ENCODE data around the gene CDH1.

CDH1 gene

DNA sequence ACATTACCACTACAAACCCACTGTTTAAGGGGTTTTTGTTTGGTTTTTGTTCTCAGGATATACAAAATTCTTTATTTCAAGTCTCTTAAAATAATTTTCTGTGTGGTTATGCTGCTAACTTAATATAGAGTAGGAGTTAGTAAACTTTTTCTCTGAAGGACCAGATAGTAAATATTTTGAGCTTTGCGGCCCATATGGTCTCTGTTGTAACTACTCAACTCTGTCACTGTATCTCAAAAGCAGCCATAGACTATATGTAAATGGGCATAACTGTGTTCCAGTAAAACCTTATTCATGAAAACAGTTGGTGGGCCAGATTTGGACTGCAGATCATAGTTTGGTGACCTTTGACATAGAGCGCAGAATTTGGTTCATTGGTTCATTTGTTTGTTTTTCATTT lies 113.4 kb downstream of the CDH1 start:
- TF ChIP-seq TAF1 (IDR thresholded peaks at IDR 0.05; ENCODE audit: low read depth, low read length) (no peak), POLR2A (IDR thresholded peaks at IDR 0.05; ENCODE audit: low read depth, low read length) (no peak), POLR2AphosphoS5 (IDR thresholded peaks at IDR 0.05; ENCODE audit: low read depth, low read length) (no peak), PAX5 (IDR thresholded peaks at IDR 0.05; ENCODE audit: insufficient read depth, low read length, severe bottlenecking) (no peak), SPI1 (IDR thresholded peaks at IDR 0.05; ENCODE audit: low read depth, low read length) (no peak)
- no peak for FAIRE-seq
- no peak for DNase-seq (ENCODE audit: insufficient read length, low spot score)

DNA sequence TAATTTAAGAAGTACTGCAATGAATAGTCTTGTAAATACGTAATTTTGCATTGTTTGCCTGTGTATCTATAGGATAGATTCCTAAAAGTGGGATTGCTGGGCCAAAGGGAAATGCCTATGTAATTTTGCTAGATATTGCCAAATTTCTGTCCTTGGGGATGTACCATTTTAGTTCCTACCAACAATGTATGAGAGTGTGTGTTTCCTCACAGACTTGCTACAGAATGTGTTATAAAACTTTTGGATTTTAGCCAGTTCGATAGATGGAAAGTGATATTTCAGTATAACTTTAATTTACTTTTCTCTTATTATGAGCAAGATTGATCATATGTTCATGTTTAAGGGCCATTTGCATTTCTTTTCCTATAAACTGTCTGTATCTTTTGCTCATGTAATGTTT lies 114.5 kb downstream of the CDH1 start:
- TF ChIP-seq POU2F2 (IDR thresholded peaks at IDR 0.05; ENCODE audit: low read depth, low read length) (no peak), TAF1 (IDR thresholded peaks at IDR 0.05; ENCODE audit: low read depth, low read length) (no peak), POLR2A (IDR thresholded peaks at IDR 0.05; ENCODE audit: low read depth, low read length) (no peak), PAX5 (IDR thresholded peaks at IDR 0.05; ENCODE audit: insufficient read depth, low read length, severe bottlenecking) (no peak), SPI1 (IDR thresholded peaks at IDR 0.05; ENCODE audit: low read depth, low read length) (no peak), POLR2AphosphoS5 (IDR thresholded peaks at IDR 0.05; ENCODE audit: low read depth, low read length) (no peak)
- FAIRE-seq, result no peak
- no peak for DNase-seq (ENCODE audit: insufficient read length, low spot score)

DNA sequence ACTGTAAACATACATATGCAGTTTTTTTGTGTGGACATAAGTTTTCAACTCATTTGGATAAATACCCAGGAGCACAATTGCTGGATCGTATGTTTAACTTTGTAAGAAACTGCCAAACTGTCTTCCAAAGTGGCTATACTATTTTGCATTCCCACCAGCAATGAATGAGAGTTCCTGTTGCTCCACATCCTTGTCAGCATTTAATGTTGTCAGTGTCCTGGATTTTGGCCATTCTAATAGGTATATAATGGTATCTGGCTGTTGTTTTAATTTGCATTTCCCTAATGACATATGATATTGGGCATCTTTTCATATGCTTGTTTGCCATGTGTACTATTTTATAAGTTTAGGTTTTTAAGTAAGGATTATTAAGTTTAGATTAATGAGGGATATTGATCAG lies 120.4 kb downstream of the CDH1 start:
- DNase-seq (ENCODE audit: insufficient read length, low spot score) (no peak), FAIRE-seq (no peak)
- TF ChIP-seq POLR2A (IDR thresholded peaks at IDR 0.05; ENCODE audit: low read depth, low read length) (no peak), TAF1 (IDR thresholded peaks at IDR 0.05; ENCODE audit: low read depth, low read length) (no peak), POU2F2 (IDR thresholded peaks at IDR 0.05; ENCODE audit: low read depth, low read length) (no peak), POLR2AphosphoS5 (IDR thresholded peaks at IDR 0.05; ENCODE audit: low read depth, low read length) (no peak), PAX5 (IDR thresholded peaks at IDR 0.05; ENCODE audit: insufficient read depth, low read length, severe bottlenecking) (no peak), SPI1 (IDR thresholded peaks at IDR 0.05; ENCODE audit: low read depth, low read length) (no peak)

DNA sequence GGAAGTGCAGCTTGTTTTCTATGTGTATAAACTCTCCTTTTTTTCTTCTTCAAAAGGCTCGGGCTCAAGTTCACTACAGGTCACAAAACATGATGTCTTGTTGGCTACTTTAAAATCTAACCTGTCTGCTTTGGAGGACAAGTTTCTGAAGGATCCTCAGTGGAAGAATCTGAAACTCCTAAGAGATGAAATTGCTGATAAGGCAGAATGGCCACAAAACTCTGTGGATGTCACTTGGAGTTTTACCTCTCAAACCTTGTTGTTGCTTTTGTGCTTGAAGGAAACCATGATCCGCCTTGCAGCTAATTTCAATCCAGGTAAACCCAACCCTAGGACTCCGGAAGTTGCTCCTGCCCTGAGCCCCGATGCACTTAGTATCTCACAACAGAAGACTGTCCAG lies 122.7 kb downstream of the CDH1 start:
- FAIRE-seq (no peak), DNase-seq (ENCODE audit: insufficient read length, low spot score) (no peak)
- TF ChIP-seq POU2F2 (IDR thresholded peaks at IDR 0.05; ENCODE audit: low read depth, low read length) (no peak), POLR2AphosphoS5 (IDR thresholded peaks at IDR 0.05; ENCODE audit: low read depth, low read length) (no peak), SPI1 (IDR thresholded peaks at IDR 0.05; ENCODE audit: low read depth, low read length) (no peak)

GRCh38 chr16:68860978-68861892 lies 124.1 kb downstream of the CDH1 start:
- no peak for FAIRE-seq
- TF ChIP-seq SPI1 (IDR thresholded peaks at IDR 0.05; ENCODE audit: low read depth, low read length), result no peak
- TF ChIP-seq PAX5 (IDR thresholded peaks at IDR 0.05; ENCODE audit: insufficient read depth, low read length, severe bottlenecking), result no peak
- TF ChIP-seq TAF1 (IDR thresholded peaks at IDR 0.05; ENCODE audit: low read depth, low read length), result no peak
- no peak for TF ChIP-seq POLR2AphosphoS5 (IDR thresholded peaks at IDR 0.05; ENCODE audit: low read depth, low read length)
- DNase-seq (ENCODE audit: insufficient read length, low spot score), result no peak

DNA sequence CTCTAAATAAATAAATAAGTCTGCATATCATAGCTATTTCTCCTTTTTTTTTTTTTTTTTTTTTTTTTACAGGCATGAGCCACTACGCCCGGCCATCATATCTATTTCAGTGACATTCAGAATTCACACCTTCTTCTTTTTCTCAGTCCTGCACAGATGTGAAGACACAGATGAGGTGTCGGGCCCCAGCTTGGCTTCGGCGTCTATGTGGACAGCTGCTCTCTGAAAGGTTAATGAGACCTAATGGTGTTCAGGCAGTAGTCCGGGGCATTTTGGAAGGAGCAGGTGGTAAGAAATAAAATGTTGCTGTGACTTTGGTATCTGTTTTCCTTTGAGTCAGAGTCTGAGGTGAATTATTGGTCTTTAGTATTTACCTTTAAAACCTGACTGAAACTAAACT lies 129.8 kb downstream of the CDH1 start:
- FAIRE-seq (no peak), DNase-seq (ENCODE audit: insufficient read length, low spot score) (no peak)
- TF ChIP-seq PAX5 (IDR thresholded peaks at IDR 0.05; ENCODE audit: insufficient read depth, low read length, severe bottlenecking) (no peak), POLR2AphosphoS5 (IDR thresholded peaks at IDR 0.05; ENCODE audit: low read depth, low read length) (no peak), TAF1 (IDR thresholded peaks at IDR 0.05; ENCODE audit: low read depth, low read length) (no peak), SPI1 (IDR thresholded peaks at IDR 0.05; ENCODE audit: low read depth, low read length) (no peak), POLR2A (IDR thresholded peaks at IDR 0.05; ENCODE audit: low read depth, low read length) (no peak), POU2F2 (IDR thresholded peaks at IDR 0.05; ENCODE audit: low read depth, low read length) (no peak)

DNA sequence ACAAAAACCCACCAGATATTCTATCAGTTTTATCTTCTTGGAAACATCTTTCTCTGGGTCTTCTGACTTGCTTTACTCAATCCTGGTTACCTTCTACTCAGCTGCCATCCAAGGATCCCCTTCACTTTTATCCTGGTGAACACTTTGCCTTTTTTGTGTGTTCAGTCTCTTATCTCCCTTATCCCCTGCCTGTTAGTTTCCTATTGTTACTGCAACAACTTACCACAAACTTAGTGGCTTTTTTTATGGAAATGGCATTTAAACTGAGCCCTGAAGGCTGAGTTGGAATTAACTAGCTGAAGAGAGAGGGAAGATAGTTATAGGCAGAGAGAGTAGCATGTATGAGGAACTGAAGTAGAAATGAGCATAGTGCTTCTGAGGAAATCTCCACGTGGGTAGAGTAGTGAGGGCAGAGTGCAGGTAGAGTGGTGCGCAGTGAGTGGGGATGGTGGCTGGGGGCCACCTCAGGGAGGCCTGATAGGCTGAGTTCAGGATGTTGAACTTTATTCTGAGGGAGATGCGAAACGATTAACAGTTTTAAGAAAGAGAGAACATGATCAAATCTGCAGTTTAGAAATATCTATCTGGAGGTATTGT lies 132.5 kb downstream of the CDH1 start:
- FAIRE-seq, result no peak
- TF ChIP-seq TAF1 (IDR thresholded peaks at IDR 0.05; ENCODE audit: low read depth, low read length) (no peak), SPI1 (IDR thresholded peaks at IDR 0.05; ENCODE audit: low read depth, low read length) (no peak), POU2F2 (IDR thresholded peaks at IDR 0.05; ENCODE audit: low read depth, low read length) (no peak), POLR2A (IDR thresholded peaks at IDR 0.05; ENCODE audit: low read depth, low read length) (no peak), PAX5 (IDR thresholded peaks at IDR 0.05; ENCODE audit: insufficient read depth, low read length, severe bottlenecking) (no peak), POLR2AphosphoS5 (IDR thresholded peaks at IDR 0.05; ENCODE audit: low read depth, low read length) (no peak)
- DNase-seq (ENCODE audit: insufficient read length, low spot score), result no peak

DNA sequence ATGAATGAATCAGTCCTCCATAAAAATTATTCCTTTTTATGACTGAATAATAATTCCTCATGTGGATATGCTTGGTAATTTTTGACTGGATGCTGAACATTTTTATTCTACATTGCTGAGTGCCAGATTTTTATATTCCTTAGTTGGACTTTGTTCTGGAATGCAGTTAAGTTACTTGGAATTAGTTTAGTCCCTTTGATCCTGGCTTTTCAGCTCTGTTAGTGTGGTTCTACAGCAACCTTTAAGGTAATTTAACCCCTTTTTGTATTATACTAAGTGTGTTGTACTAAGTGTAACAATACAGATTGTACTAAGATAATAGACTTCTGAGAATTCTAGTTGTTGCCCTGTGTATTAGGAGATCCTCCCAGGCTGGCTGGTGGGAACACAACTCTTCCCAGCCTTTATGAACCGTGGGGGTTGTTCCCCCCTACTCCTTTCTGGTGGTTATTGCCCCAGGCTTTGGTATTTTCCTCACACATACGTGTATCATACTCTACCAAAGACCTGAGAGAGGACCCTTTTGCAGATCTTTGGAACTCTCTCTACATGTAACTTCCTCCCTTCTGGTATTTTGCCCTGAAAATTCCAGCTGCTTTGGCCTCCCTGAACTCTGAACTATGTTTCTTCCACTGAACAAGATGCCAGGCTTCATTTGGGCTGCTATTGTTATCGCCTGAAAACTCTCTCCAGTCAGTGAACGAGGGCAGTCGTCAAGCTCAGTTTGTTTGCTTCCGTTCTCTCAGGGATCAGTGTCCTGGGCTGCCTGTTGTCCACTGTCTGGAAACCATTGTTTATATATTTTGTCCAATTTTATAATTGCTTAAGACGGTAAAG lies 136.8 kb downstream of the CDH1 start:
- FAIRE-seq, result no peak
- DNase-seq (ENCODE audit: insufficient read length, low spot score), result no peak

GRCh38 chr16:68875871-68876270 lies 138.8 kb downstream of the CDH1 start:
- no peak for TF ChIP-seq POLR2AphosphoS5 (IDR thresholded peaks at IDR 0.05; ENCODE audit: low read depth, low read length)
- no peak for TF ChIP-seq POLR2A (IDR thresholded peaks at IDR 0.05; ENCODE audit: low read depth, low read length)
- no peak for TF ChIP-seq TAF1 (IDR thresholded peaks at IDR 0.05; ENCODE audit: low read depth, low read length)
- TF ChIP-seq POU2F2 (IDR thresholded peaks at IDR 0.05; ENCODE audit: low read depth, low read length), result no peak
- TF ChIP-seq SPI1 (IDR thresholded peaks at IDR 0.05; ENCODE audit: low read depth, low read length), result no peak
- TF ChIP-seq PAX5 (IDR thresholded peaks at IDR 0.05; ENCODE audit: insufficient read depth, low read length, severe bottlenecking), result no peak
- FAIRE-seq, result no peak

More for the DNA sequence above, 136.8 kb downstream of the CDH1 start:
- TF ChIP-seq SPI1 (IDR thresholded peaks at IDR 0.05; ENCODE audit: low read depth, low read length) (no peak), POLR2A (IDR thresholded peaks at IDR 0.05; ENCODE audit: low read depth, low read length) (no peak), POU2F2 (IDR thresholded peaks at IDR 0.05; ENCODE audit: low read depth, low read length) (no peak), POLR2AphosphoS5 (IDR thresholded peaks at IDR 0.05; ENCODE audit: low read depth, low read length) (no peak), PAX5 (IDR thresholded peaks at IDR 0.05; ENCODE audit: insufficient read depth, low read length, severe bottlenecking) (no peak)

More at GRCh38 chr16:68875871-68876270, 138.8 kb downstream of the CDH1 start:
- DNase-seq (ENCODE audit: insufficient read length, low spot score), result no peak

All from GM12891 (cell line).